NT2/D1 (cell line): Measurements from ENCODE around the gene ARHGAP42.

Experiments used
- DNase-seq: peaks from one replicate; pipeline ENCODE4 v3.0.0-alpha.2; 2011; ENCODE audit warnings: low read depth, low spot score
- H3K27me3 ChIP-seq: 2 replicates; pipeline ENCODE4 v1.6.0; 2011; ENCODE audit warnings: mild to moderate bottlenecking; ENCODE audit not compliant: insufficient read length, insufficient read depth
- H3K36me3 ChIP-seq: 2 replicates; pipeline ENCODE4 v1.6.1; 2011; ENCODE audit warnings: mild to moderate bottlenecking, low read length, mixed read lengths; ENCODE audit not compliant: insufficient read depth, insufficient read length
- H3K4me1 ChIP-seq: 2 replicates; pipeline ENCODE4 v1.5.1; 2011; ENCODE audit not compliant: insufficient read depth, insufficient read length
- H3K4me3 ChIP-seq: 2 replicates; pipeline ENCODE4 v1.5.1; 2011; ENCODE audit warnings: low read depth; ENCODE audit not compliant: insufficient read length
- H3K9ac ChIP-seq: 2 replicates; pipeline ENCODE4 v1.6.0; 2011; ENCODE audit warnings: low read depth; ENCODE audit not compliant: insufficient read length
- H3K9me3 ChIP-seq: 2 replicates; pipeline ENCODE4 v1.5.1; 2011; ENCODE audit warnings: mild to moderate bottlenecking, low read length; ENCODE audit not compliant: insufficient read depth
- SUZ12 ChIP-seq: IDR thresholded peaks from 2 replicates; pipeline ENCODE4 v1.6.1; 2011; ENCODE audit not compliant: insufficient read length, insufficient read depth; ENCODE audit errors: extremely low read depth
- YY1 ChIP-seq: IDR thresholded peaks from 2 replicates; pipeline ENCODE4 v1.6.1; 2011; ENCODE audit not compliant: insufficient read length, insufficient read depth
- ZNF274 ChIP-seq: IDR thresholded peaks from 2 replicates; pipeline ENCODE4 v1.6.1; 2011; ENCODE audit warnings: mild to moderate bottlenecking, low read depth, low read length

The ARHGAP42 gene

GRCh38 chr11:100936781-100937180 lies 249.7 kb downstream of the ARHGAP42 start:
- no peaks in the 10 kb centered on the region for H3K9me3 ChIP-seq
- no peaks in the 10 kb centered on the region for H3K27me3 ChIP-seq
- DNase-seq, result no peak
- no peak overlapping the region for H3K4me3 ChIP-seq
- H3K9ac ChIP-seq, result no peak overlapping the region
- TF ChIP-seq YY1, result no peak
- no peak for TF ChIP-seq SUZ12
- TF ChIP-seq ZNF274, result no peak
- no peaks in the 10 kb centered on the region for H3K4me1 ChIP-seq
- H3K36me3 ChIP-seq, result peaks cover 10% of the 10 kb centered on the region

GRCh38 chr11:100939571-100939970 lies 252.5 kb downstream of the ARHGAP42 start:
- DNase-seq, result no peak
- Histone ChIP-seq H3K4me1 (no peaks in the 10 kb centered on the region), H3K9me3 (no peaks in the 10 kb centered on the region), H3K4me3 (no peak overlapping the region), H3K36me3 (peaks cover 15% of the 10 kb centered on the region), H3K27me3 (no peaks in the 10 kb centered on the region), H3K9ac (no peak overlapping the region)
- no peak for TF ChIP-seq ZNF274
- TF ChIP-seq SUZ12, result no peak
- no peak for TF ChIP-seq YY1

GRCh38 chr11:100940111-100940510 lies 253.0 kb downstream of the ARHGAP42 start:
- Histone ChIP-seq H3K9me3 (no peaks in the 10 kb centered on the region), H3K4me1 (no peaks in the 10 kb centered on the region), H3K4me3 (no peak overlapping the region), H3K27me3 (no peaks in the 10 kb centered on the region), H3K36me3 (peaks cover 15% of the 10 kb centered on the region), H3K9ac (no peak overlapping the region)
- DNase-seq, result no peak
- TF ChIP-seq SUZ12 (no peak), ZNF274 (no peak), YY1 (no peak)

- H3K4me1 ChIP-seq, result no peaks in the 10 kb centered on the region
- H3K4me3 ChIP-seq, result no peak overlapping the region
- no peak overlapping the region for H3K9ac ChIP-seq
- H3K9me3 ChIP-seq, result no peaks in the 10 kb centered on the region
- H3K27me3 ChIP-seq, result no peaks in the 10 kb centered on the region
- peaks cover 13% of the 10 kb centered on the region for H3K36me3 ChIP-seq
- TF ChIP-seq SUZ12 (no peak), YY1 (no peak), ZNF274 (no peak)
- no peak for DNase-seq
Observed at GRCh38 chr11:100941033-100941432, 253.9 kb downstream of the ARHGAP42 start.

- TF ChIP-seq YY1 (no peak), ZNF274 (no peak), SUZ12 (no peak)
Observed at GRCh38 chr11:100942016-100942415, 254.9 kb downstream of the ARHGAP42 start.

GRCh38 chr11:100948936-100949335 lies 261.8 kb downstream of the ARHGAP42 start:
- Histone ChIP-seq H3K4me1 (no peaks in the 10 kb centered on the region), H3K9ac (no peak overlapping the region), H3K27me3 (no peaks in the 10 kb centered on the region), H3K36me3 (no peaks in the 10 kb centered on the region), H3K9me3 (no peaks in the 10 kb centered on the region), H3K4me3 (no peak overlapping the region)
- no peak for TF ChIP-seq YY1
- TF ChIP-seq ZNF274, result no peak
- no peak for TF ChIP-seq SUZ12
- no peak for DNase-seq

More at GRCh38 chr11:100942016-100942415, 254.9 kb downstream of the ARHGAP42 start:
- H3K4me1 ChIP-seq, result no peaks in the 10 kb centered on the region
- H3K27me3 ChIP-seq, result no peaks in the 10 kb centered on the region
- H3K9ac ChIP-seq, result no peak overlapping the region
- H3K4me3 ChIP-seq, result no peak overlapping the region
- H3K9me3 ChIP-seq, result no peaks in the 10 kb centered on the region
- DNase-seq, result no peak
- peaks cover 5% of the 10 kb centered on the region for H3K36me3 ChIP-seq

GRCh38 chr11:100949443-100949842 lies 262.4 kb downstream of the ARHGAP42 start:
- Histone ChIP-seq H3K4me1 (no peaks in the 10 kb centered on the region), H3K9ac (no peak overlapping the region), H3K27me3 (no peaks in the 10 kb centered on the region), H3K36me3 (no peaks in the 10 kb centered on the region), H3K4me3 (no peak overlapping the region), H3K9me3 (no peaks in the 10 kb centered on the region)
- TF ChIP-seq SUZ12 (no peak), YY1 (no peak), ZNF274 (no peak)
- no peak for DNase-seq
